ENCODE results near the gene LSAMP.
"Not testable (repeated sequence)": the region's sequence is repeated elsewhere in the genome, so short reads cannot be mapped to it uniquely, and the experiment has no call there.

The LSAMP gene

GRCh38 chr3:116093374-116093773 is 351.9 kb downstream of the LSAMP start:
- no peak for FAIRE-seq

GRCh38 chr3:116087426-116087825 is 357.9 kb downstream of the LSAMP start:
- no peak for FAIRE-seq

GRCh38 chr3:116084999-116085791 is 360.1 kb downstream of the LSAMP start:
- FAIRE-seq: no peak

GRCh38 chr3:116083683-116084082 is 361.6 kb downstream of the LSAMP start:
- no peak for FAIRE-seq

- no peak for FAIRE-seq
These were observed 366.7 kb downstream of the LSAMP start for GRCh38 chr3:116078561-116078960.

- FAIRE-seq: no peak
These were observed 367.7 kb downstream of the LSAMP start for GRCh38 chr3:116077557-116077956.

GRCh38 chr3:116077059-116077458 is 368.2 kb downstream of the LSAMP start:
- FAIRE-seq: no peak

GRCh38 chr3:116070516-116071278 is 374.6 kb downstream of the LSAMP start:
- FAIRE-seq: not testable (repeated sequence)

GRCh38 chr3:116070061-116070460 is 375.2 kb downstream of the LSAMP start:
- no peak for FAIRE-seq

GRCh38 chr3:116069024-116069423 is 376.3 kb downstream of the LSAMP start:
- FAIRE-seq: no peak

- FAIRE-seq: no peak
These were observed 378.0 kb downstream of the LSAMP start for GRCh38 chr3:116067326-116067725.

GRCh38 chr3:116065501-116065900 is 379.8 kb downstream of the LSAMP start:
- FAIRE-seq: no peak

- no peak for FAIRE-seq
These were observed 380.6 kb downstream of the LSAMP start for GRCh38 chr3:116064646-116065045.

GRCh38 chr3:116059421-116060096 is 385.7 kb downstream of the LSAMP start:
- no peak for FAIRE-seq

- FAIRE-seq: no peak
These were observed 386.4 kb downstream of the LSAMP start for GRCh38 chr3:116058844-116059243.

- no peak for FAIRE-seq
These were observed 387.8 kb downstream of the LSAMP start for GRCh38 chr3:116057400-116058006.

GRCh38 chr3:116056280-116056679 is 389.0 kb downstream of the LSAMP start:
- no peak for FAIRE-seq

- no peak for FAIRE-seq
These were observed 392.3 kb downstream of the LSAMP start for GRCh38 chr3:116053017-116053416.

- no peak for FAIRE-seq
These were observed 392.7 kb downstream of the LSAMP start for GRCh38 chr3:116052602-116053001.

GRCh38 chr3:116051586-116051985 is 393.7 kb downstream of the LSAMP start:
- no peak for FAIRE-seq

GRCh38 chr3:116051040-116051439 is 394.2 kb downstream of the LSAMP start:
- no peak for FAIRE-seq

- FAIRE-seq: no peak
These were observed 394.9 kb downstream of the LSAMP start for GRCh38 chr3:116050311-116050915.

- FAIRE-seq: no peak
These were observed 396.3 kb downstream of the LSAMP start for GRCh38 chr3:116048991-116049390.
